Mammary microvascular endothelial cell (primary cell): ENCODE measurements around the gene SLC25A15. TPM values are rescaled to one million over a fixed set of nuclear protein-coding genes. Genes with fewer than 3 reads are reported as not detected.

Source experiments
- total RNA-seq: library from RNA; depleted of rRNA; stranded (reverse); fragments of >200 nt; gene quantifications from 2 replicates; pipeline ENCODE4 v1.2.3, GENCODE V29; 2015

The SLC25A15 gene
- 21.2 and 24.8 TPM in 2 replicates for total RNA-seq

GRCh38 chr13:40789275-40790153, at the start of gene SLC25A15:
TSS of gene SLC25A15 (plus strand) at chr13:40789611. CDS start at chr13:40793227, 3,616 bp downstream.

GRCh38 chr13:40770934-40771618, 18.3 kb upstream of the SLC25A15 start, which contains the start of gene MRPS31:
TSS of gene MRPS31 (minus strand) at chr13:40771190. CDS start at chr13:40771136, 54 bp downstream.

Other genes with a start within 250 kb of the SLC25A15 start
- 16.4 and 20.9 TPM in 2 replicates for gene FOXO1, start 123.0 kb upstream of the SLC25A15 start, total RNA-seq
- gene MRPS31, start 18.4 kb upstream of the SLC25A15 start, total RNA-seq = 20.6 and 20.8 TPM in 2 replicates
- 44.6 and 49.8 TPM in 2 replicates for gene ELF1, start 229.7 kb downstream of the SLC25A15 start, total RNA-seq